Spinal cord (tissue), 10 donors: Measurements from ENCODE around the gene CNTN5. TPM values are rescaled to one million over a fixed set of nuclear protein-coding genes. Genes with fewer than 3 reads are reported as not detected.

Experiments
- DNase-seq, 6 donors: peaks; one replicate each; pipeline versions ENCODE4 v3.0.0 to v3.0.0-alpha.2; 2013 to 2015; ENCODE audit warnings: low spot score in 6 of 6, low read depth in 4 of 6
- H3K27ac ChIP-seq: one replicate; pipeline ENCODE4 v1.5.1; 2013; ENCODE audit warnings: low read depth, low read length, control low read depth
- H3K27me3 ChIP-seq: one replicate; pipeline ENCODE4 v1.6.1; 2013; ENCODE audit warnings: low read length; ENCODE audit not compliant: control insufficient read depth, insufficient read depth
- H3K36me3 ChIP-seq: one replicate; pipeline ENCODE4 v1.6.1; 2013; ENCODE audit warnings: low read length; ENCODE audit not compliant: control insufficient read depth, insufficient read depth
- H3K4me1 ChIP-seq: one replicate; pipeline ENCODE4 v1.6.1; 2013; ENCODE audit warnings: low read length; ENCODE audit not compliant: control insufficient read depth, insufficient read depth
- H3K4me3 ChIP-seq: one replicate; pipeline ENCODE4 v1.5.1; 2013; ENCODE audit warnings: low read depth, low read length, control low read depth
- H3K9me3 ChIP-seq: one replicate; pipeline ENCODE4 v1.6.1; 2013; ENCODE audit warnings: low read length; ENCODE audit not compliant: control insufficient read depth, insufficient read depth
- WGBS: methylation state at CpG from one replicate; pipeline ENCODE4 v1.1.5; 2013; ENCODE audit warnings: missing lambda C conversion rate; ENCODE audit not compliant: insufficient coverage; 5-methylcytosine and 5-hydroxymethylcytosine counted together
- polyA plus RNA-seq, 2 donors: library from polyadenylated mRNA; unstranded; fragments of 120-200 nt; gene quantifications; one replicate each; pipeline ENCODE4 v1.2.1, GENCODE V29; 2013; ENCODE audit not compliant: insufficient read length in 2 of 2
- total RNA-seq, 2 donors: library from RNA; depleted of rRNA in 1 of 2; stranded (reverse); fragments of 120-200 nt in 1 of 2; fragments of >200 nt in 1 of 2; gene quantifications; one replicate each; pipeline versions ENCODE4 v1.2.3 to v1.2.4, GENCODE V29; 2013 to 2014
- donor health status: healthy.

CNTN5 gene
- total and polyA plus RNA-seq, 4 donors, result 8.4 to 24.8 (median 12.0) TPM

GRCh38 chr11:99154277-99154676, 133.5 kb downstream of the CNTN5 start:
- 95% methylated on average over 5 of the region's 5 CpGs for WGBS
- peak in 1 of 6 donors; percentile 4 for DNase-seq
- H3K36me3 ChIP-seq, result no peaks in the 10 kb centered on the region

GRCh38 chr11:99160447-99160846, 139.7 kb downstream of the CNTN5 start:
- H3K4me3 ChIP-seq, result no peak overlapping the region
- no peaks in the 10 kb centered on the region for H3K4me1 ChIP-seq
- no peaks in the 10 kb centered on the region for H3K27me3 ChIP-seq
- no peak for DNase-seq
- H3K27ac ChIP-seq, result no peak overlapping the region
- H3K36me3 ChIP-seq, result no peaks in the 10 kb centered on the region
- no CpG with 5 or more reads among the region's 2 CpGs for WGBS
- no peaks in the 10 kb centered on the region for H3K9me3 ChIP-seq

More at GRCh38 chr11:99154277-99154676, 133.5 kb downstream of the CNTN5 start:
- Histone ChIP-seq H3K4me3 (no peak overlapping the region), H3K9me3 (no peaks in the 10 kb centered on the region), H3K27me3 (no peaks in the 10 kb centered on the region), H3K4me1 (no peaks in the 10 kb centered on the region), H3K27ac (no peak overlapping the region)

GRCh38 chr11:99162819-99163218, 142.1 kb downstream of the CNTN5 start:
- Histone ChIP-seq H3K9me3 (no peaks in the 10 kb centered on the region), H3K4me1 (no peaks in the 10 kb centered on the region), H3K36me3 (no peaks in the 10 kb centered on the region), H3K27me3 (no peaks in the 10 kb centered on the region), H3K27ac (no peak overlapping the region), H3K4me3 (no peak overlapping the region)
- 60% methylated on average over 1 of the region's 5 CpGs for WGBS
- no peak for DNase-seq

GRCh38 chr11:99170591-99170990, 149.8 kb downstream of the CNTN5 start:
- Histone ChIP-seq H3K27me3 (no peaks in the 10 kb centered on the region), H3K4me1 (no peaks in the 10 kb centered on the region), H3K4me3 (no peak overlapping the region), H3K9me3 (no peaks in the 10 kb centered on the region), H3K36me3 (no peaks in the 10 kb centered on the region), H3K27ac (no peak overlapping the region)
- DNase-seq, result peak in 1 of 6 donors; percentile 24

GRCh38 chr11:99171330-99171729, 150.6 kb downstream of the CNTN5 start:
- no CpG with 5 or more reads among the region's 5 CpGs for WGBS
- Histone ChIP-seq H3K36me3 (no peaks in the 10 kb centered on the region), H3K9me3 (no peaks in the 10 kb centered on the region), H3K27me3 (no peaks in the 10 kb centered on the region), H3K4me1 (no peaks in the 10 kb centered on the region), H3K27ac (no peak overlapping the region), H3K4me3 (no peak overlapping the region)
- no peak for DNase-seq

GRCh38 chr11:99176430-99176829, 155.7 kb downstream of the CNTN5 start:
- H3K27ac ChIP-seq, result no peak overlapping the region
- H3K4me1 ChIP-seq, result no peaks in the 10 kb centered on the region
- H3K36me3 ChIP-seq, result no peaks in the 10 kb centered on the region
- no peak for DNase-seq
- no peaks in the 10 kb centered on the region for H3K9me3 ChIP-seq
- no peak overlapping the region for H3K4me3 ChIP-seq
- H3K27me3 ChIP-seq, result no peaks in the 10 kb centered on the region

- Histone ChIP-seq H3K9me3 (no peaks in the 10 kb centered on the region), H3K36me3 (no peaks in the 10 kb centered on the region), H3K27ac (no peak overlapping the region), H3K27me3 (no peaks in the 10 kb centered on the region), H3K4me3 (no peak overlapping the region), H3K4me1 (no peaks in the 10 kb centered on the region)
- DNase-seq, result no peak
- 75% methylated on average over 1 of the region's 2 CpGs for WGBS
Observed at GRCh38 chr11:99177446-99177845, 156.7 kb downstream of the CNTN5 start.

GRCh38 chr11:99184146-99184545, 163.4 kb downstream of the CNTN5 start:
- no peaks in the 10 kb centered on the region for H3K4me1 ChIP-seq
- H3K27ac ChIP-seq, result no peak overlapping the region
- no peaks in the 10 kb centered on the region for H3K36me3 ChIP-seq
- H3K27me3 ChIP-seq, result no peaks in the 10 kb centered on the region
- H3K9me3 ChIP-seq, result no peaks in the 10 kb centered on the region
- no peak overlapping the region for H3K4me3 ChIP-seq
- no peak for DNase-seq

- H3K9me3 ChIP-seq, result no peaks in the 10 kb centered on the region
- no peaks in the 10 kb centered on the region for H3K4me1 ChIP-seq
- H3K36me3 ChIP-seq, result no peaks in the 10 kb centered on the region
- H3K27me3 ChIP-seq, result no peaks in the 10 kb centered on the region
- no peak overlapping the region for H3K4me3 ChIP-seq
- peak in 1 of 6 donors; percentile 71 for DNase-seq
- no peak overlapping the region for H3K27ac ChIP-seq
- WGBS, result no CpG with 5 or more reads among the region's 2 CpGs
Observed at GRCh38 chr11:99188221-99188620, 167.5 kb downstream of the CNTN5 start.

GRCh38 chr11:99192716-99193115, 172.0 kb downstream of the CNTN5 start:
- no CpG with 5 or more reads among the region's 1 CpG for WGBS
- Histone ChIP-seq H3K27me3 (no peaks in the 10 kb centered on the region), H3K4me3 (no peak overlapping the region), H3K27ac (no peak overlapping the region), H3K36me3 (no peaks in the 10 kb centered on the region), H3K4me1 (no peaks in the 10 kb centered on the region), H3K9me3 (no peaks in the 10 kb centered on the region)
- peak in 1 of 6 donors; percentile 59 for DNase-seq
